Loucy (cell line): ENCODE data around the gene AP1AR.

Experiments
- H2AFZ ChIP-seq: fragments of 200-600 bp; sonication (generic); 2 replicates; pipeline ENCODE4 v1.6.0; 2016; ENCODE audit warnings: antibody characterized with exemption, mild to moderate bottlenecking, low read length, moderate library complexity
- H3F3A ChIP-seq: fragments of 200-600 bp; 2 replicates; pipeline ENCODE4 v1.6.0; 2016; ENCODE audit warnings: antibody characterized with exemption, low read depth, mild to moderate bottlenecking
- H3K27me3 ChIP-seq: fragments of 200-600 bp; sonication (generic); 2 replicates; pipeline ENCODE4 v1.6.1; 2014; ENCODE audit warnings: low read length, mild to moderate bottlenecking; ENCODE audit not compliant: insufficient read depth, poor library complexity, severe bottlenecking
- H3K36me3 ChIP-seq: fragments of 200-600 bp; sonication (generic); 2 replicates; pipeline ENCODE4 v1.6.1; 2016; ENCODE audit warnings: low read length; ENCODE audit not compliant: insufficient read depth
- H3K4me1 ChIP-seq: fragments of 200-600 bp; sonication (generic); 2 replicates; pipeline ENCODE4 v1.5.1; 2014; ENCODE audit warnings: low read length, mild to moderate bottlenecking; ENCODE audit not compliant: insufficient read depth, poor library complexity, severe bottlenecking
- H3K4me2 ChIP-seq: fragments of 200-600 bp; sonication (generic); 2 replicates; pipeline ENCODE4 v1.6.0; 2014; ENCODE audit warnings: antibody characterized with exemption, low read length, low read depth, mild to moderate bottlenecking; ENCODE audit not compliant: poor library complexity, severe bottlenecking
- H3K4me3 ChIP-seq: fragments of 200-600 bp; sonication (generic); 2 replicates; pipeline ENCODE4 v1.5.1; 2014; ENCODE audit warnings: low read length, mild to moderate bottlenecking, mixed read lengths; ENCODE audit not compliant: poor library complexity, severe bottlenecking
- H3K79me2 ChIP-seq: fragments of 200-600 bp; sonication (generic); 2 replicates; pipeline ENCODE4 v1.6.1; 2014; ENCODE audit warnings: low read length; ENCODE audit not compliant: insufficient read depth
- H3K9ac ChIP-seq: fragments of 200-600 bp; sonication (generic); 2 replicates; pipeline ENCODE4 v1.6.0; 2014; ENCODE audit warnings: mild to moderate bottlenecking, low read depth, low read length, moderate library complexity; ENCODE audit not compliant: poor library complexity, severe bottlenecking
- H3K9me2 ChIP-seq: fragments of 200-600 bp; sonication (generic); replicated peaks from 2 replicates; pipeline ENCODE4 v1.6.1; 2016; ENCODE audit warnings: low read depth, low read length, mixed read lengths
- H3K9me3 ChIP-seq: fragments of 200-600 bp; sonication (generic); 2 replicates; pipeline ENCODE4 v1.6.1; 2014; ENCODE audit warnings: mild to moderate bottlenecking, antibody characterized with exemption, low read length, low read depth; ENCODE audit not compliant: insufficient read depth
- H4K20me1 ChIP-seq: fragments of 200-600 bp; sonication (generic); 2 replicates; pipeline ENCODE4 v1.6.0; 2014; ENCODE audit warnings: antibody characterized with exemption, low read length, mild to moderate bottlenecking; ENCODE audit not compliant: insufficient read depth, poor library complexity, severe bottlenecking
- EZH2phosphoT487 ChIP-seq: fragments of 200-600 bp; IDR thresholded peaks from 2 replicates; pipeline ENCODE4 v1.6.1; 2018; ENCODE audit warnings: antibody characterized with exemption, mild to moderate bottlenecking, moderate library complexity, borderline replicate concordance
- TF ChIP-seq, protein P1 (sequence below): fragments of 200-600 bp; sonication (generic); conservative IDR thresholded peaks from 2 replicates; pipeline ENCODE4 v1.5.1; 2014; ENCODE audit warnings: mild to moderate bottlenecking, antibody characterized with exemption, low read length

The AP1AR gene

DNA sequence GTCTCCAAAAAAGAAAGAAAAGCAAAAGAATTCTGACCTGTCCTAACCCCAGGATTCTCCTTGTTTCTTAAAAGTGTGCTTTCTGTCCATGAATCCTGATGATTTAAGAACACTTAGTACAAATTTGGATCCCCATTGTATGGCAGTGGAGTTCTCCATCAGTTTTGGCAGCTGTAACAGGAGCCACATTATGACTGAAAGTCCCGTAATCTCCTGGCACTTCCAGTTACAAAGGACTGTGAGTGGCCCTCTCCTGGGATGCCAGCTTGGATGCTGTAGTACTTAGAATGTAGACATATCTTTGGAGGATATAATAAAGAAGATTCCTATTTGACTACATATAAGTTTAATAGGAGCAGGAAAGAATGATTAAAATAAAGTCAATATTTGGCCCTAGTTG lies 20.6 kb downstream of the AP1AR start:
- peaks cover 11% of the 10 kb centered on the region; the same call in 1 of the 2 replicates for H3K79me2 ChIP-seq
- no peak overlapping the region for H3K9ac ChIP-seq
- H3K4me1 ChIP-seq = peaks cover 8% of the 10 kb centered on the region
- no peaks in the 10 kb centered on the region for H4K20me1 ChIP-seq
- no peak overlapping the region for H3K4me2 ChIP-seq
- no peaks in the 10 kb centered on the region for H3K9me2 ChIP-seq
- H2AFZ ChIP-seq = no peak overlapping the region
- H3K4me3 ChIP-seq = no peak overlapping the region
- no peaks in the 10 kb centered on the region for H3K27me3 ChIP-seq
- TF ChIP-seq EZH2phosphoT487 = no peak
- TF ChIP-seq, protein P1, sequence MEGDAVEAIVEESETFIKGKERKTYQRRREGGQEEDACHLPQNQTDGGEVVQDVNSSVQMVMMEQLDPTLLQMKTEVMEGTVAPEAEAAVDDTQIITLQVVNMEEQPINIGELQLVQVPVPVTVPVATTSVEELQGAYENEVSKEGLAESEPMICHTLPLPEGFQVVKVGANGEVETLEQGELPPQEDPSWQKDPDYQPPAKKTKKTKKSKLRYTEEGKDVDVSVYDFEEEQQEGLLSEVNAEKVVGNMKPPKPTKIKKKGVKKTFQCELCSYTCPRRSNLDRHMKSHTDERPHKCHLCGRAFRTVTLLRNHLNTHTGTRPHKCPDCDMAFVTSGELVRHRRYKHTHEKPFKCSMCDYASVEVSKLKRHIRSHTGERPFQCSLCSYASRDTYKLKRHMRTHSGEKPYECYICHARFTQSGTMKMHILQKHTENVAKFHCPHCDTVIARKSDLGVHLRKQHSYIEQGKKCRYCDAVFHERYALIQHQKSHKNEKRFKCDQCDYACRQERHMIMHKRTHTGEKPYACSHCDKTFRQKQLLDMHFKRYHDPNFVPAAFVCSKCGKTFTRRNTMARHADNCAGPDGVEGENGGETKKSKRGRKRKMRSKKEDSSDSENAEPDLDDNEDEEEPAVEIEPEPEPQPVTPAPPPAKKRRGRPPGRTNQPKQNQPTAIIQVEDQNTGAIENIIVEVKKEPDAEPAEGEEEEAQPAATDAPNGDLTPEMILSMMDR = no peak
- H3K36me3 ChIP-seq = peaks cover 22% of the 10 kb centered on the region; the same call in 1 of the 2 replicates
- H3F3A ChIP-seq = no peaks in the 10 kb centered on the region
- no peaks in the 10 kb centered on the region for H3K9me3 ChIP-seq

DNA sequence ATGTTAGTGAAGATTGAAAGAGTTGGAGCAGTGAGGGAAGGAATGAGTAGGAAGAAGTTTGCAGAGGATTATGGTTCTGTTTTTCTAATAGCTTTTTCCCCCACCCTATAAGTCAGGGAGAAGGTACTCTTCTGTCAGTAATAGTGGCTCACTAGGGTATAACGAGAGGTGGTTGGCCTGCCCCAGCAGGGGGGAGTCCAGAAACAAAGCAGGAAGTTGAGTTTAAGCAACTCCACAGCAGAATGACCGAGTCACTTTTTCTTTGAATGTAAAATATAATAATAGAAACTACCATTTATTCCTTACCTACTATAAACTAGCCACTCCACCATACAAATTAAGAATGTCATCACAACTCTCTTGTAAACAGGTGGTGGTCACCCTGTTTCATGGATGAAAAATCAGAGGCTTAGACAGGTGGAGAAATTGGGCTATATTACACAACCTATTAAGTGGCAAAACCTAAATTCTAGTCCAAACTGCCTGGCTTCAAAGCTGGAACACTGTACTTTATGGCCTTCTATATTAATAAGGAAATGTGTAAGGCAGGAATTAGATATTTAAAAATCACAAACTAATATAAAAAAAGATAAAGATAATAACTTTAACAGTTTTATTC lies 21.9 kb downstream of the AP1AR start:
- Histone ChIP-seq H4K20me1 (no peaks in the 10 kb centered on the region), H3K79me2 (peaks cover 10% of the 10 kb centered on the region; the same call in 1 of the 2 replicates), H3K4me1 (peaks cover 8% of the 10 kb centered on the region), H3K27me3 (no peaks in the 10 kb centered on the region), H3K9me3 (no peaks in the 10 kb centered on the region), H3K9me2 (no peaks in the 10 kb centered on the region), H3F3A (no peaks in the 10 kb centered on the region), H3K4me3 (no peak overlapping the region), H3K9ac (no peak overlapping the region), H3K4me2 (no peak overlapping the region), H2AFZ (no peak overlapping the region), H3K36me3 (peaks cover 26% of the 10 kb centered on the region; the same call in 1 of the 2 replicates)
- TF ChIP-seq, protein P1 = no peak
- no peak for TF ChIP-seq EZH2phosphoT487

DNA sequence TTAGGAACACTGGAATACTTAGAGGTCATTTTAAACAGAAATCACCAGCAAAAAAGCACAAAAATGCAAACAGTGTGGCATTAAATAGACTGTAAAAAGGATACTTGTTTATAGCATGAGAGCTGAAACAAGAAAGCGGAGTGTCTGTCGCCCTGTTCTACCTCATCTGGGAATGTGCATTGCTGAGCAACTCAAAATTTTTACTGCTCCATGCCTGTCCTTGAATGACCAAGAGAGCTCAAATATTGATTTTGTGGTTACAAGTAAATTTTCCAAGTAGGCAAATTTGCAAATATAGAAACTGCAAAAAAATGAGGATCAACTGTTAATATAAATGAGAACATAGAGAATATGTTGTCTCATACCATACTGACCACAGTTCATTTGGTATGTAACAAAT lies 25.5 kb downstream of the AP1AR start:
- Histone ChIP-seq H3K79me2 (0 out of 2 replicates have a peak, but pooled peaks cover 4% of the 10 kb centered on the region), H3F3A (no peaks in the 10 kb centered on the region), H3K27me3 (no peaks in the 10 kb centered on the region), H2AFZ (no peak overlapping the region), H3K9me2 (no peaks in the 10 kb centered on the region), H3K4me2 (no peak overlapping the region), H3K36me3 (peaks cover 48% of the 10 kb centered on the region; the same call in 1 of the 2 replicates), H3K9ac (no peak overlapping the region), H3K9me3 (no peaks in the 10 kb centered on the region), H4K20me1 (no peaks in the 10 kb centered on the region), H3K4me1 (peaks cover 8% of the 10 kb centered on the region), H3K4me3 (no peak overlapping the region)
- TF ChIP-seq EZH2phosphoT487 = no peak
- TF ChIP-seq, protein P1 = no peak
